HL-60 (cell line): ENCODE measurements around the gene AKAP6.

Source experiments
- DNase-seq, 2 experiments: peaks; one replicate each; pipeline ENCODE4 v3.0.0-alpha.2; 2010 to 2020; ENCODE audit warnings: low read depth in 1 of 2, low spot score in 1 of 2
- H3K27ac ChIP-seq: fragments of 250-450 bp; sonication (Bioruptor Pico); replicated peaks from 2 replicates; pipeline ENCODE4 v1.5.1; 2020; ENCODE audit warnings: mild to moderate bottlenecking, moderate library complexity
- H3K27me3 ChIP-seq: fragments of 250-450 bp; sonication (Bioruptor Pico); 2 replicates; pipeline ENCODE4 v1.5.1; 2021; ENCODE audit warnings: mild to moderate bottlenecking, moderate library complexity; ENCODE audit not compliant: insufficient read depth, poor library complexity, severe bottlenecking
- H3K4me3 ChIP-seq: replicated peaks from 2 replicates; pipeline ENCODE4 v1.5.1; 2011; ENCODE audit warnings: mild to moderate bottlenecking, control low read depth, low read length; ENCODE audit not compliant: insufficient read depth
- CTCF ChIP-seq: IDR thresholded peaks from one replicate; pipeline ENCODE4 v1.5.1; 2011; ENCODE audit warnings: low read length, control low read depth, inconsistent platforms; ENCODE audit not compliant: insufficient read depth
- GABPA ChIP-seq: IDR thresholded peaks from 2 replicates; pipeline ENCODE4 v1.6.1; 2012; ENCODE audit warnings: low read depth
- POLR2AphosphoS5 ChIP-seq: IDR thresholded peaks from 2 replicates; pipeline ENCODE4 v1.6.1; 2012; ENCODE audit warnings: low read depth
- REST ChIP-seq: IDR thresholded peaks from 2 replicates; pipeline ENCODE4 v1.6.1; 2012; ENCODE audit warnings: low read depth; ENCODE audit not compliant: insufficient replicate concordance
- SPI1 ChIP-seq: IDR thresholded peaks from 2 replicates; pipeline ENCODE4 v1.6.1; 2012; ENCODE audit warnings: low read depth, mild to moderate bottlenecking, borderline replicate concordance

The AKAP6 gene

GRCh38 chr14:32835924-32836323, 506.8 kb downstream of the AKAP6 start:
- TF ChIP-seq REST (no peak), POLR2AphosphoS5 (no peak), SPI1 (no peak), GABPA (no peak), CTCF (no peak)

GRCh38 chr14:32841698-32842097, 512.6 kb downstream of the AKAP6 start:
- Histone ChIP-seq H3K27ac (no peak overlapping the region), H3K4me3 (no peak overlapping the region), H3K27me3 (no peaks in the 10 kb centered on the region)
- DNase-seq: no peak
- no peak for TF ChIP-seq GABPA
- TF ChIP-seq SPI1: no peak
- no peak for TF ChIP-seq POLR2AphosphoS5
- TF ChIP-seq REST: no peak
- no peak for TF ChIP-seq CTCF

More at GRCh38 chr14:32835924-32836323, 506.8 kb downstream of the AKAP6 start:
- H3K27me3 ChIP-seq: no peaks in the 10 kb centered on the region
- H3K27ac ChIP-seq: no peak overlapping the region
- no peak overlapping the region for H3K4me3 ChIP-seq
- no peak for DNase-seq

- DNase-seq: no peak
- Histone ChIP-seq H3K4me3 (no peak overlapping the region), H3K27ac (no peak overlapping the region), H3K27me3 (no peaks in the 10 kb centered on the region)
- TF ChIP-seq REST: no peak
- TF ChIP-seq CTCF: no peak
- no peak for TF ChIP-seq GABPA
- no peak for TF ChIP-seq SPI1
- no peak for TF ChIP-seq POLR2AphosphoS5
Observed at GRCh38 chr14:32846821-32847365, 517.8 kb downstream of the AKAP6 start.
